HAP-1 (cell line): Measurements from ENCODE around the gene PNLIPRP1.

ENCODE experiments used
- DNase-seq, 2 experiments: peaks; one replicate each; pipeline ENCODE4 v3.0.0-alpha.2; 2016 to 2020; ENCODE audit warnings: low spot score in 2 of 2
- H3K27me3 ChIP-seq: fragments of 250-450 bp; sonication (Bioruptor Pico); 2 replicates; pipeline ENCODE4 v1.5.1; 2020; ENCODE audit warnings: low read depth, mild to moderate bottlenecking, moderate library complexity
- H3K36me3 ChIP-seq: fragments of 250-450 bp; sonication (Bioruptor Pico); replicated peaks from 2 replicates; pipeline ENCODE4 v1.5.1; 2020; ENCODE audit warnings: mild to moderate bottlenecking
- H3K4me1 ChIP-seq: fragments of 250-450 bp; sonication (Bioruptor Pico); 2 replicates; pipeline ENCODE4 v1.5.1; 2020; ENCODE audit warnings: mild to moderate bottlenecking
- H3K4me3 ChIP-seq: fragments of 250-450 bp; sonication (Bioruptor Pico); 2 replicates; pipeline ENCODE4 v1.5.1; 2020; ENCODE audit warnings: mild to moderate bottlenecking, moderate library complexity
- H3K9me3 ChIP-seq: fragments of 250-450 bp; sonication (Bioruptor Pico); 2 replicates; pipeline ENCODE4 v1.5.1; 2020; ENCODE audit warnings: mild to moderate bottlenecking, moderate library complexity
- in situ Hi-C: fragments of 300-500 bp; cut with MboI; formaldehyde crosslinking; loops from 3 replicates; pipeline ENCODE4 v1.14.3; 2020; ENCODE audit warnings: low sequenced_read_pairs, inconsistent platforms, mixed read lengths

PNLIPRP1 gene

GRCh38 chr10:116630020-116630419 is 39.3 kb downstream of the PNLIPRP1 start:
- Histone ChIP-seq H3K4me3 (no peak overlapping the region), H3K9me3 (no peaks in the 10 kb centered on the region), H3K4me1 (no peaks in the 10 kb centered on the region), H3K36me3 (no peaks in the 10 kb centered on the region), H3K27me3 (0 out of 2 replicates have a peak, but pooled peaks cover 1% of the 10 kb centered on the region)
- no peak for DNase-seq
- in situ Hi-C loops = no loop called here

- no peak overlapping the region for H3K4me3 ChIP-seq
- H3K27me3 ChIP-seq = 0 out of 2 replicates have a peak, but pooled peaks cover 4% of the 10 kb centered on the region
- in situ Hi-C loops = no loop called here
- no peaks in the 10 kb centered on the region for H3K4me1 ChIP-seq
- no peaks in the 10 kb centered on the region for H3K36me3 ChIP-seq
- no peaks in the 10 kb centered on the region for H3K9me3 ChIP-seq
- DNase-seq = no peak
Observed at GRCh38 chr10:116631871-116632295, 41.1 kb downstream of the PNLIPRP1 start.

- no peaks in the 10 kb centered on the region for H3K36me3 ChIP-seq
- H3K4me3 ChIP-seq = no peak overlapping the region
- 0 out of 2 replicates have a peak, but pooled peaks cover 4% of the 10 kb centered on the region for H3K27me3 ChIP-seq
- H3K9me3 ChIP-seq = no peaks in the 10 kb centered on the region
- in situ Hi-C loops = no loop called here
- no peak for DNase-seq
- H3K4me1 ChIP-seq = no peaks in the 10 kb centered on the region
Observed at GRCh38 chr10:116632596-116633215, 41.9 kb downstream of the PNLIPRP1 start.

GRCh38 chr10:116633216-116633600 is 42.4 kb downstream of the PNLIPRP1 start:
- DNase-seq = no peak
- in situ Hi-C loops = no loop called here
- no peaks in the 10 kb centered on the region for H3K36me3 ChIP-seq
- no peaks in the 10 kb centered on the region for H3K4me1 ChIP-seq
- H3K4me3 ChIP-seq = no peak overlapping the region
- H3K9me3 ChIP-seq = no peaks in the 10 kb centered on the region
- 0 out of 2 replicates have a peak, but pooled peaks cover 4% of the 10 kb centered on the region for H3K27me3 ChIP-seq

- DNase-seq = no peak
- Histone ChIP-seq H3K27me3 (0 out of 2 replicates have a peak, but pooled peaks cover 6% of the 10 kb centered on the region), H3K4me1 (no peaks in the 10 kb centered on the region), H3K36me3 (no peaks in the 10 kb centered on the region), H3K9me3 (no peaks in the 10 kb centered on the region), H3K4me3 (no peak overlapping the region)
- in situ Hi-C loops = no loop called here
Observed at GRCh38 chr10:116634126-116634975, 43.6 kb downstream of the PNLIPRP1 start.

- Histone ChIP-seq H3K9me3 (no peaks in the 10 kb centered on the region), H3K4me3 (no peak overlapping the region), H3K27me3 (0 out of 2 replicates have a peak, but pooled peaks cover 6% of the 10 kb centered on the region), H3K4me1 (no peaks in the 10 kb centered on the region), H3K36me3 (no peaks in the 10 kb centered on the region)
- DNase-seq = no peak
- in situ Hi-C loops = no loop called here
Observed at GRCh38 chr10:116636385-116636784, 45.6 kb downstream of the PNLIPRP1 start.

GRCh38 chr10:116636976-116637375 is 46.2 kb downstream of the PNLIPRP1 start:
- Histone ChIP-seq H3K4me3 (no peak overlapping the region), H3K4me1 (no peaks in the 10 kb centered on the region), H3K9me3 (no peaks in the 10 kb centered on the region), H3K27me3 (0 out of 2 replicates have a peak, but pooled peaks cover 6% of the 10 kb centered on the region), H3K36me3 (no peaks in the 10 kb centered on the region)
- DNase-seq = no peak
- in situ Hi-C loops = no loop called here

- H3K9me3 ChIP-seq = no peaks in the 10 kb centered on the region
- DNase-seq = no peak
- no peaks in the 10 kb centered on the region for H3K36me3 ChIP-seq
- no peaks in the 10 kb centered on the region for H3K4me1 ChIP-seq
- no peak overlapping the region for H3K4me3 ChIP-seq
- in situ Hi-C loops = no loop called here
- 0 out of 2 replicates have a peak, but pooled peaks cover 6% of the 10 kb centered on the region for H3K27me3 ChIP-seq
Observed at GRCh38 chr10:116637830-116638229, 47.1 kb downstream of the PNLIPRP1 start.

GRCh38 chr10:116646502-116646901 is 55.7 kb downstream of the PNLIPRP1 start:
- H3K4me1 ChIP-seq = no peaks in the 10 kb centered on the region
- in situ Hi-C loops = no loop called here
- no peak overlapping the region for H3K4me3 ChIP-seq
- no peaks in the 10 kb centered on the region for H3K27me3 ChIP-seq
- DNase-seq = no peak
- no peaks in the 10 kb centered on the region for H3K36me3 ChIP-seq
- no peaks in the 10 kb centered on the region for H3K9me3 ChIP-seq

- DNase-seq = no peak
- no peaks in the 10 kb centered on the region for H3K4me1 ChIP-seq
- no peak overlapping the region for H3K4me3 ChIP-seq
- H3K9me3 ChIP-seq = no peaks in the 10 kb centered on the region
- in situ Hi-C loops = no loop called here
- no peaks in the 10 kb centered on the region for H3K36me3 ChIP-seq
- H3K27me3 ChIP-seq = no peaks in the 10 kb centered on the region
Observed at GRCh38 chr10:116648903-116649302, 58.1 kb downstream of the PNLIPRP1 start.

GRCh38 chr10:116653885-116654284 is 63.1 kb downstream of the PNLIPRP1 start:
- no peaks in the 10 kb centered on the region for H3K9me3 ChIP-seq
- H3K36me3 ChIP-seq = no peaks in the 10 kb centered on the region
- H3K4me1 ChIP-seq = no peaks in the 10 kb centered on the region
- H3K27me3 ChIP-seq = no peaks in the 10 kb centered on the region
- H3K4me3 ChIP-seq = no peak overlapping the region
- no peak for DNase-seq
- in situ Hi-C loops = no loop called here

GRCh38 chr10:116654816-116655215 is 64.1 kb downstream of the PNLIPRP1 start:
- peak in 1 of 2 experiments; percentile 48 for DNase-seq
- H3K9me3 ChIP-seq = no peaks in the 10 kb centered on the region
- no peaks in the 10 kb centered on the region for H3K27me3 ChIP-seq
- no peaks in the 10 kb centered on the region for H3K36me3 ChIP-seq
- no peak overlapping the region for H3K4me3 ChIP-seq
- in situ Hi-C loops = no loop called here
- H3K4me1 ChIP-seq = no peaks in the 10 kb centered on the region

GRCh38 chr10:116655568-116655967 is 64.8 kb downstream of the PNLIPRP1 start:
- DNase-seq = no peak
- Histone ChIP-seq H3K4me3 (no peak overlapping the region), H3K36me3 (no peaks in the 10 kb centered on the region), H3K4me1 (no peaks in the 10 kb centered on the region), H3K27me3 (no peaks in the 10 kb centered on the region), H3K9me3 (no peaks in the 10 kb centered on the region)
- in situ Hi-C loops = no loop called here

GRCh38 chr10:116656044-116656443 is 65.3 kb downstream of the PNLIPRP1 start:
- no peak for DNase-seq
- H3K4me3 ChIP-seq = no peak overlapping the region
- H3K27me3 ChIP-seq = no peaks in the 10 kb centered on the region
- no peaks in the 10 kb centered on the region for H3K9me3 ChIP-seq
- H3K4me1 ChIP-seq = no peaks in the 10 kb centered on the region
- no peaks in the 10 kb centered on the region for H3K36me3 ChIP-seq
- in situ Hi-C loops = no loop called here
